GM18498 (cell line): ENCODE data around the gene TTLL11.
"Not testable (repeated sequence)": the region's sequence is repeated elsewhere in the genome, so short reads cannot be mapped to it uniquely, and the experiment has no call there.

Experiments used
- ATAC-seq: cut with Tn5 transposase; IDR thresholded peaks from one replicate; pipeline ENCODE4 v1.9.1; 2021; ENCODE audit warnings: mild to moderate bottlenecking, moderate library complexity; ENCODE audit not compliant: unreplicated experiment

Gene TTLL11

GRCh38 chr9:122085260-122085659 lies 7.8 kb downstream of the TTLL11 start:
- ATAC-seq = no peak

GRCh38 chr9:122084026-122084675 lies 9.0 kb downstream of the TTLL11 start:
- ATAC-seq = no peak

- no peak for ATAC-seq
These were observed 12.1 kb downstream of the TTLL11 start for GRCh38 chr9:122080986-122081385.

GRCh38 chr9:122078557-122078956 lies 14.6 kb downstream of the TTLL11 start:
- ATAC-seq = no peak

GRCh38 chr9:122076773-122077172 lies 16.3 kb downstream of the TTLL11 start:
- no peak for ATAC-seq

- no peak for ATAC-seq
These were observed 17.0 kb downstream of the TTLL11 start for GRCh38 chr9:122076117-122076516.

- ATAC-seq = no peak
These were observed 17.7 kb downstream of the TTLL11 start for GRCh38 chr9:122075135-122076030.

- no peak for ATAC-seq
These were observed 21.4 kb downstream of the TTLL11 start for GRCh38 chr9:122071715-122072114.

- ATAC-seq = no peak
These were observed 22.2 kb downstream of the TTLL11 start for GRCh38 chr9:122070728-122071515.

- ATAC-seq = not testable (repeated sequence)
These were observed 26.4 kb downstream of the TTLL11 start for GRCh38 chr9:122066680-122067079.

- no peak for ATAC-seq
These were observed 27.0 kb downstream of the TTLL11 start for GRCh38 chr9:122065923-122066629.

GRCh38 chr9:122060481-122060880 lies 32.6 kb downstream of the TTLL11 start:
- ATAC-seq = no peak

- no peak for ATAC-seq
These were observed 33.2 kb downstream of the TTLL11 start for GRCh38 chr9:122059955-122060324.

- no peak for ATAC-seq
These were observed 33.7 kb downstream of the TTLL11 start for GRCh38 chr9:122059214-122059954.

- no peak for ATAC-seq
These were observed 34.4 kb downstream of the TTLL11 start for GRCh38 chr9:122058709-122059108.

- ATAC-seq = no peak
These were observed 35.1 kb downstream of the TTLL11 start for GRCh38 chr9:122058051-122058450.

GRCh38 chr9:122057211-122057610 lies 35.9 kb downstream of the TTLL11 start:
- ATAC-seq = no peak

- ATAC-seq = no peak
These were observed 36.6 kb downstream of the TTLL11 start for GRCh38 chr9:122056484-122056883.

GRCh38 chr9:122055701-122056100 lies 37.4 kb downstream of the TTLL11 start:
- no peak for ATAC-seq
